Measurements from ENCODE around the gene AVP.

Gene AVP

DNA sequence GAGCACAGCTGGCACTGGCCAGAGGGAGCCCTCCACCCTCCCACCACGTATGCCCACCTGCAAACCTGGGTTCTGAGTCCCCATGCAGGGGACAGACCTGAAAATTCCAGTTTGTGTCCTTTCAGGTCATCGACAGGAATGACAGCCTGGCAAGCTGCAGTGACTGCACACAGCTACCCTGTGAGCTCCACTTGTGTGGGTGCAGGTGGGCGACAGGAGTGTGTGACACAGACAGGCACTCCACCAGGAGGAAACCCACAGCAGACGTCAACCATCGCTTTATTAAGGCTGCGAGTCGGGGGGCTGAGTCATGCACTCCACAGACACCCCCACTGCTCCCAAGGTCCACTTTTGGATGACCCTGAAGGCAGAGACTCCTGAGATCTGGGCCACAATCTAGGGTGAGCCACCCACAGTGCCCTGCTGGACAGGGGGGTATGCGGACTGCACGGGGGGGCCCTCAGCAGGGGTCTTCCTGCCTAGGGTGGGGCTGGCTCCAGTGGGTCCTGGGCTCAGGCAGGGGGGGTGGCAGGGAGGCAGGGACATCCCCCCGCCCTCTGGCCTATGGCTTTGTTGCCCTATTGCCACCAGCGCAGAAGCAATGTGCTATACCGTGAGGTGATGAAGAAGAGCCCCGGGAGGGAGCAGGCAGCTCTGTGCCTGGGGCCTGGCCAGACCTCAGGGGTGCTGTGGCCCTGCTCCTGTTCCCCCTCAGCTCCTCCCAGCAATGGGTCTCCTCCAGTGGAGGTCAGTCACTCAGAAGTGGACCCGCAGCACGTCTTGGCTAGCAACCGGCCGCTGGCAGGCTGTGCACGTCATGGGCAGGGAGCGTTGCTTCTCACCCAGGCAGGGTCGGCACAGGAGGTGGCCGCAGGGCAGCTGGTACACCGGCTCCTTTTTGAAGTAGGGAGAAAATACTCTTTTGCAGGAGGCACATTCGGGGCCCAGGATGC, 25.1 kb upstream of the AVP start:
- DNase-seq (ENCODE audit: low read depth in 2 of 2): no peak

GRCh38 chr20:3107464-3108025, 23.0 kb upstream of the AVP start:
- no peak for DNase-seq (ENCODE audit: low read depth in 2 of 2)

GRCh38 chr20:3106658-3107463, 22.3 kb upstream of the AVP start:
- DNase-seq (ENCODE audit: low read depth in 2 of 2): no peak

GRCh38 chr20:3106185-3106584, 21.7 kb upstream of the AVP start:
- no peak for DNase-seq (ENCODE audit: low read depth in 2 of 2)

DNA sequence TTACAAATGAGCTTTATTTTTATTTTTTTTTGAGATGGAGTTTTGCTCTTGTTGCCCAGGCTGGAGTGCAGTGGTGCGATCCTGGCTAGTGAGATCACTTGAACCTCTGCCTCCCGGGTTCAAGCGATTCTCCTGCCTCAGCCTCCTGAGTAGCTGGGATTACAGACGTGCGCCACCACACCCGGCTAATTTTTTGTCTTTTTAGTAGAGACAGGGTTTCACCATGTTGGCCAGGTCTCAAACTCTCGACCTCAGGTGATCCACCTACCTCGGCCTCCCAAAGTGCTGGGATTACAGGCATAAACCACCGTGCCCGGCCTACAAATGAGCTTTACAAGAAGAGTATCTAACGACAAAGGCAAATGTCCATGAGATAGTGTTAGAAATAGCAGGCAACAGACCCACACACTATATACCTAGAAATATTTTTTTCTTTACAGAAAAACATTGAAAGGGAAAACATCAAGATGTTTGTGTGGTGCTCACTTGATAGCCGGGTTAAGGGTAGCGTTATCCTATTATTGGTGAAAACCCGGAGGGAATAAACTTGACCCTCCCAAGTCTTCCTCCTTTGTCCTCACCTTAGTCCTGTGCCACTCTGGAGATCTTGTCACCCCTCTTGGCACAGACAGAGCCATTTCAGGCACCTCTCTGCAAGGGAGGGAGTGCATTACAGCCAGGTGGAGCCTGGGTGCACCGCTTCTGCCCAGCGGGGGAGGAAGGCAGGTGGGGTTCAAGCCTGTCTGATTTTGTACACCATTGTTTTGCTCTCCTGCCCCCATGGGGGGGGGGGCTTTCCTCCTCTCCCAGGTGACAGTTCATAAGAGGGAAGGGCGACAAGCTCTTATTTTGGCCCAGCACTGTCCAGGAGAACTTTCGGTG, 21.0 kb upstream of the AVP start:
- no peak for DNase-seq (ENCODE audit: low read depth in 2 of 2)

GRCh38 chr20:3103369-3104032, 19.0 kb upstream of the AVP start:
- DNase-seq (ENCODE audit: low read depth in 2 of 2): no peak

DNA sequence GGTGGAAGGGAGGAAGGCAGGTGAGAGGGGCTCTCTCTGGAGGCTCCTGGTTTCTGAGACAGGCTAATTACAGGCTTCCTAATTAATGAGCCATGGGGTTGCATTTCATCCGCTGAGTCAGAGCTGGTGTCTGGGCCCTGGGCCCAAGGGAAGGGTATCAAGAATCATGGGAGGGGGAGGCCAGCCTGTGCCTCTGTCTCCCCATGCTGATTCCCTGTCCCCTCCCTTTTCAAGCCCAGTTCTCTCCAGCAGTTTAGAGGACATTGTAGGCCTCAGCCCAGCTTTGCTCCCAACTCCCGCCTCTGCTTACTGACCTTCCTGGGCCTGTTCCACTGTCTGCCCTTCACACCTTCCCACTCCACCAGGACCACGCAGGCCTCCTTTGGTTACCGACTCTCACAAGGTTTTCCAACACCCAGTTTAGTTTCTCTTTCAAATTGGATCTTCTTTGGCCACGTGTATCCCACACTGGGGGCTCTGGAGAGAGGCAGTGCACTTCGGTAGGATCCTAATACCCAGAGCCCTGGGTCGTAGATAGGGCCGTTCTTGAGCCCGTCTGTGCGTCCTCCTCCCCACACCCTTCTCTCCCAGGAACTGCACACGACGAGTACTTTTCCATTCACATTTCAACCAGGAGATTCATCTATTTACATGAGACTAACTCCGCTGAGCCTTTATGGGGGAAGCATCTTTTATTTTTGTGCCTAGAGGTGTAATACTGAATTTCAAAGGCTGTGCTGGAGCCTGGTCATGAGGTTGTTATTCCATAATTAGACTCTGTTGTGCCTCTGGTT, 18.2 kb upstream of the AVP start:
- DNase-seq (ENCODE audit: low read depth in 2 of 2): no peak

DNA sequence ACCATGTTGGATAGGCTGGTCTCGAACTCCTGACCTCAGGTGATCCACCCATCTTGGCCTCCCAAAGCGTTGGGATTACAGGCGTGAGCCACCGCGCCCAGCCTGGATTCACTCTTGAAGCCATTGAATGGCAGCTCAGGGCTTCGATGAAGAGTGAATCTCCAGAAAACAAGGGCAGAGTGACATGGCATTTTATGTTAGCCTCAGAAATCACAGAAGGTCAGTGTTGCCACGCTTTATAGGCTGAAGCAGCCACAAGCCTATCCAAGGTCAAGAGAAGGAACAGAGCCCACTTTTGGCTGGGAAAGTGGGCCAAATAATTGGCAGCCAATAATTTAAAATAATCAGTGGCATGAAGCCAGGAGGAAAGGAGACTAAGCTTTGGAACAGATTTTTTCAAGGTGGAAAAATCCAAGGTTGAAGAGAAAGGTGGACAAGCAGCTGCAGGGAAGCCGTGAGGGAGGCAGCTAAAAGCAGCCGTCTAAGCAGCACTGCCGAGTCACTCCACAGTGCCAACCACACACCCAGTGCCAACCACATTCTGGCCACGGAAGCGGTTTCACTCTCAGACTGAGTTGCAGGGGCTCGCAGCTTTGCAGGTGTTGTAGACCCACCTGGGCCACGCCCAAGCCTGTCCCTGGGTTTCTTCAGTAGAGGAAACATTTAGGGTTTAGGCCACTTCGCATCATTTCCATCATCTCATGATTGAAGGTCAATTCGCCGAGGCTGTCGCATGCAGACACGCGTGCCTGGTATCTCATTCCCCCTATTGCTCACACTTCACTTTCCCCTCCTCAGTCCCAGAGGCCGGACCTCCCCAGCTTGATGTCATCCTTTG, 17.4 kb upstream of the AVP start:
- DNase-seq (ENCODE audit: low read depth in 2 of 2): peak; percentile 52 to 55

- DNase-seq (ENCODE audit: low read depth in 2 of 2): no peak
These were observed 16.7 kb upstream of the AVP start for GRCh38 chr20:3101251-3101650.

DNA sequence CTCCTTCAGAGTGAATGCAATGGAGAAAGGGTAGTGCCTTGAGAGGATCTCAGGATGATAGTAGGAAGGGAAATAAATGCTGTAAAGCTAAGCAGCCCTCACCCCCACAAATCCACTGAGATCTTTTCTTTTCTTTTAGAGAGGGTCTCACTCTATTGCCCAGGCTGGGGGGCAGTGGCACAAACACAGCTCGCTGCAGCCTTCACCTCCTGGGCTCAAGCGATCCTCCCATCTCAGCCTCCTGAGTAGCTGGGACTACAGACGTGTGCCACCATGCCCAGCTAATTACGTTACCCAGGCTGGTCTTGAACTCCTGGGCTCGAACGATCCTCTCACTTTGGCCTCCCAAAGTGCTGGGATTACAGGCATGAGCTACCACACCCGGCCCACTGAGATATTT, 16.0 kb upstream of the AVP start:
- no peak for DNase-seq (ENCODE audit: low read depth in 2 of 2)

- no peak for DNase-seq (ENCODE audit: low read depth in 2 of 2)
These were observed 10.5 kb upstream of the AVP start for GRCh38 chr20:3094848-3095629.

GRCh38 chr20:3093861-3094361, 9.4 kb upstream of the AVP start:
- no peak for DNase-seq (ENCODE audit: low read depth in 2 of 2)

DNA sequence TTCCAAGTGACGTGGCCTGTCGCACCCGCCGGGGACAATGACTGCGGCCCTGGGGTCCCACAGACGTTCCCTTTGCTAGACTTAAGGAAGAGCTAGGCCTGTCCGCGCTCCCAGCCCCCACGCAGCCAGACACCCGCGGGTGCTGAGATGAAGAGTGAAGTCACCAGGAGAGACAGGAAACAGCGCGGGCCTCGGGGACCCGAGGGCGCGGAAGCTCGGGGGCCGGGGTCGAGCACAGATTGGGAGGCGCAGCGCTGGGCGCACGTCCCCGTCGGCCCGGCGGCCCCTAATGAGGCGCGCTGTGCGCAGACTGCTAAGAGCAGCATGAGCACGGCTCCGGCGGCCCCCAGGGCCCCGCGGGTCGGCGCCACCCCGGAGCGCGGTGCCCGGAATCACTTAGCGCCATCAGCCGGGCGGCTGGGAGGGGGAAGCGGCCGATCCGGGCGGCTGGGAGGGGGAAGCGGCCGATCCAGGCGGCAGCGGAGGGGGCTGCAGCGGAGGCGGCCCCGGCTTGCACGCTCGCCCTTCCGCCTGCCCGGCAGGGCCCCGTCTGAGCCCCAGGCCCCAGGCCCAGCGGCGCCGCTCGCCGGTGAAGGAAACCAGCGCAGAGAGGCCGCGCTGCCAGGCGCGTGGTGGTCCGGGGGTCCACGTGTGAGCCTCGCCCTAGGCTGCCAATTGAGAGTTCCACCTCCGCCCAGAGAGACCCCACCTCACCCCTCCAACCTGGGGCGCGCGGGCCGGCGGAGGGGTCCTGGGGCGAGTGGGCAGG, 8.3 kb upstream of the AVP start:
- no peak for DNase-seq (ENCODE audit: low read depth in 2 of 2)

GRCh38 chr20:3090565-3090964, 6.0 kb upstream of the AVP start:
- no peak for DNase-seq (ENCODE audit: low read depth in 2 of 2)

DNA sequence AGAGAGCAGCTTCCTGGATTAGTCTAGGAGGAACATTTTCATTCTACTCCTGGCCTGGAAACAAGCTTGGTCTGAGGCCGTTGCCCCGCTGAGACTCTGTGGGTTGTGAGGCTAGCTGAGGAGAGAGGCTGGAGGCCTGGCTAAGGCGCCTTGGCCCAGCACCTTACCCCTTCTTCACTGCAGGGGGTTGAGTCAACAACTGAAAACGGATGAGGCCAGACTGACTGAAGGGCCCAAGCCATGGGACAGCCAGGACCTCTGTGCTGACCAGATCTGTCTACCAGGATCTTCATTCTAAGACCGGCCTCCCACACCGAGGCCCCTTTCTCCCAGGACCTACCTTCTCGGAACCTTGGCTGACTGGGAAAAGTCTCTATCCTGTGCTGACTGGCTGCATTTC, 3.5 kb upstream of the AVP start:
- no peak for DNase-seq (ENCODE audit: low read depth in 2 of 2)

- DNase-seq (ENCODE audit: low read depth in 2 of 2): no peak
These were observed 1.1 kb upstream of the AVP start for GRCh38 chr20:3085571-3086072.

GRCh38 chr20:3084986-3085360, 449 bp upstream of the AVP start:
- DNase-seq (ENCODE audit: low read depth in 2 of 2): no peak
